ENCODE results near the gene FRY.

- TF ChIP-seq CTCF (conservative IDR thresholded peaks at IDR 0.05), result no peak
- TF ChIP-seq ZFX (IDR thresholded peaks at IDR 0.05), result no peak
Observed at GRCh38 chr13:32191452-32191998, 160.0 kb downstream of the FRY start.

Data from C4-2B (cell line).